Brain microvascular endothelial cell (primary cell): Measurements from ENCODE around the gene HLA-DMA.
A peak's percentile ranks its signal among the peaks of the same experiment; 100 is the strongest.

Experiments used
- DNase-seq: peaks from one replicate; pipeline ENCODE4 v3.0.0-alpha.2; 2020
- H3K27ac ChIP-seq: fragments of 250-450 bp; sonication (Bioruptor Pico); 2 replicates; pipeline ENCODE4 v1.5.1; 2020; ENCODE audit warnings: mild to moderate bottlenecking, moderate library complexity
- H3K27me3 ChIP-seq: fragments of 250-450 bp; sonication (Bioruptor Pico); replicated peaks from 2 replicates; pipeline ENCODE4 v1.5.1; 2020; ENCODE audit warnings: mild to moderate bottlenecking
- H3K36me3 ChIP-seq: fragments of 250-450 bp; sonication (Bioruptor Pico); replicated peaks from 2 replicates; pipeline ENCODE4 v1.5.1; 2020; ENCODE audit warnings: mild to moderate bottlenecking
- H3K4me3 ChIP-seq: 2 replicates; pipeline ENCODE4 v1.5.1; 2011; ENCODE audit warnings: low read depth, mild to moderate bottlenecking, control low read depth, low read length, moderate library complexity
- CTCF ChIP-seq: IDR thresholded peaks from 2 replicates; pipeline ENCODE4 v1.5.1; 2011; ENCODE audit warnings: low read depth, mild to moderate bottlenecking, moderate library complexity, low read length, control low read depth, inconsistent platforms; ENCODE audit errors: missing control alignments
- in situ Hi-C: cut with HindIII; loops from 2 replicates; pipeline ENCODE4 v1.10.0; 2017; ENCODE audit warnings: low sequenced_read_pairs, low pct_ligation_motif_present

The HLA-DMA gene

GRCh38 chr6:32952817-32953739 is at the start of gene HLA-DMA:
HLA-DMA (minus strand) TSS chr6:32953097; CDS start chr6:32953036, 61 bp downstream.
- in situ Hi-C loops = no loop called here
- peak; percentile 89 for DNase-seq
- H3K4me3 ChIP-seq = no peak within 1 kb of the TSS
- H3K36me3 ChIP-seq = no peaks in the 10 kb centered on the region
- TF ChIP-seq CTCF = peak; percentile 92
- H3K27me3 ChIP-seq = no peaks in the 10 kb centered on the region
- H3K27ac ChIP-seq = no peak within 1 kb of the TSS

GRCh38 chr6:33001685-33002084 is 48.8 kb upstream of the HLA-DMA start:
- H3K27me3 ChIP-seq = peaks cover 15% of the 10 kb centered on the region
- no peak for DNase-seq
- in situ Hi-C loops = no loop called here
- H3K4me3 ChIP-seq = no peak overlapping the region
- TF ChIP-seq CTCF = no peak
- H3K27ac ChIP-seq = no peak overlapping the region
- H3K36me3 ChIP-seq = no peaks in the 10 kb centered on the region

- Histone ChIP-seq H3K27ac (no peak overlapping the region), H3K27me3 (peaks cover 22% of the 10 kb centered on the region), H3K36me3 (no peaks in the 10 kb centered on the region), H3K4me3 (no peak overlapping the region)
- in situ Hi-C loops = no loop called here
- no peak for TF ChIP-seq CTCF
- no peak for DNase-seq
These were observed 47.2 kb upstream of the HLA-DMA start for GRCh38 chr6:33000055-33000454.

- no peak overlapping the region for H3K27ac ChIP-seq
- TF ChIP-seq CTCF = no peak
- H3K4me3 ChIP-seq = no peak overlapping the region
- in situ Hi-C loops = no loop called here
- peaks cover 9% of the 10 kb centered on the region for H3K27me3 ChIP-seq
- no peak for DNase-seq
- no peaks in the 10 kb centered on the region for H3K36me3 ChIP-seq
These were observed 42.6 kb upstream of the HLA-DMA start for GRCh38 chr6:32995448-32995847.

- Histone ChIP-seq H3K27ac (no peak overlapping the region), H3K27me3 (peaks cover 9% of the 10 kb centered on the region), H3K36me3 (no peaks in the 10 kb centered on the region), H3K4me3 (no peak overlapping the region)
- DNase-seq = no peak
- in situ Hi-C loops = no loop called here
- no peak for TF ChIP-seq CTCF
These were observed 40.6 kb upstream of the HLA-DMA start for GRCh38 chr6:32993363-32993973.
